Right atrium auricular region (tissue), 2 donors: ENCODE data around the gene ZBTB7C. TPM values are rescaled to one million over a fixed set of nuclear protein-coding genes. Genes with fewer than 3 reads are reported as not detected.

ENCODE experiments used
- DNase-seq: peaks from one replicate; pipeline ENCODE4 v3.0.0-alpha.2; 2019; ENCODE audit warnings: low spot score
- H3K27ac ChIP-seq, 2 donors: fragments of 200-600 bp; sonication (generic); 1 replicate in 1 of 2; 2 replicates in 1 of 2; pipeline ENCODE4 v1.5.1; 2016 to 2019
- H3K27me3 ChIP-seq, 2 donors: fragments of 200-600 bp; sonication (generic); one replicate each; pipeline versions ENCODE4 v1.5.1 to v1.6.0; 2017 to 2019
- H3K36me3 ChIP-seq: fragments of 200-600 bp; sonication (generic); one replicate; pipeline ENCODE4 v1.5.1; 2016
- H3K4me1 ChIP-seq, 2 donors: fragments of 200-600 bp; sonication (generic); one replicate each; pipeline versions ENCODE4 v1.5.1 to v1.6.0; 2017 to 2019
- H3K4me3 ChIP-seq, 2 donors: fragments of 200-600 bp; sonication (generic); 1 replicate in 1 of 2; 2 replicates in 1 of 2; pipeline ENCODE4 v1.5.1; 2017 to 2019; ENCODE audit warnings: mild to moderate bottlenecking in 1 of 2, moderate library complexity in 1 of 2
- H3K9me3 ChIP-seq, 2 donors: fragments of 200-600 bp; sonication (generic); one replicate each; pipeline ENCODE4 v1.5.1; 2019
- total RNA-seq, 2 donors: library from RNA; depleted of rRNA; stranded (reverse); fragments of >200 nt; gene quantifications; one replicate each; pipeline ENCODE4 v1.1.0, GENCODE V29; 2016
- TF ChIP-seq, protein P1 (sequence below), 2 donors: fragments of 200-600 bp; sonication (generic); IDR thresholded peaks; one replicate each; pipeline ENCODE4 v1.5.1; 2019; ENCODE audit warnings: antibody characterized with exemption in 2 of 2

ZBTB7C gene
- total RNA-seq, 2 donors from 2014 or later, result 1.8 to 7.7 TPM

DNA sequence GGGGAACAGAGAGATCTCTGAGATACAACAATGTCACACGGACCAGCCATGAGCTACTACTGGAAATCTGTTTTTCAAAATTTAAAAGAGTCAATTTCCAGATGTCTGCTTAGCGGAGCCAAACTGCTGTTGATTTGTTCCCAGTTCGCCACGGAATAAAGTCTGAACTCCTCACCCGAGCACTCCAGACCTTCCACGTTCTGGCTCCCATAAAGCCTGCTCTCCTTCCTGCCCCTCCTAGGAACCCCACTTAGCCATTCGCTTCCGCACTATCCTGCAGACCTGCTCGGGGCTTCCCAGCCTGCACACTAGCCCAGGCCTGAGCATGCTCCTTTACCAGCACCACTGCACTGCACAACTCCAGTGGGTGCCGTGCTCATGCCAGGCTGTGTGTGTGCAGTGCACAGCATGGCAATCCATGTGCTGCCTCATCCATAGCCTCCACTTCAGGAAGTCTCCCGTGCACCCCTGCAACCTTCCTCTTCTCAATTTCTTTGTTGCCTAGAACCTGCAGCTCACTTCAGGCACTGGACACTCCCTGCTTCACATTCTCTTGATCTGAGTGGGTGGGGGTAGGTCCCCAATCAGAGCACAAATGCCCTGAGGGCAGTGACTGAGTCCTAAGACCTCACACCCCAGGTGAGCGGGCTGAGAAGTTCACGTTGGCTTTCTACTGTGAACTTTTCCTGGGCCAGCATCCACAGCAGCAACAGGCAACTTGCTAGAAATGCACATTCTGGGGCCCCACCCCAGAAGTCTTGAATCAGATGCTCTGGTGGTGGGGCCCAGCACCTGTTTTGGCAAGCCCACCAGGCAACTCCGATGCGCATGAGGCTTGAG is 53.7 kb downstream of the ZBTB7C start:
- TF ChIP-seq, protein P1, sequence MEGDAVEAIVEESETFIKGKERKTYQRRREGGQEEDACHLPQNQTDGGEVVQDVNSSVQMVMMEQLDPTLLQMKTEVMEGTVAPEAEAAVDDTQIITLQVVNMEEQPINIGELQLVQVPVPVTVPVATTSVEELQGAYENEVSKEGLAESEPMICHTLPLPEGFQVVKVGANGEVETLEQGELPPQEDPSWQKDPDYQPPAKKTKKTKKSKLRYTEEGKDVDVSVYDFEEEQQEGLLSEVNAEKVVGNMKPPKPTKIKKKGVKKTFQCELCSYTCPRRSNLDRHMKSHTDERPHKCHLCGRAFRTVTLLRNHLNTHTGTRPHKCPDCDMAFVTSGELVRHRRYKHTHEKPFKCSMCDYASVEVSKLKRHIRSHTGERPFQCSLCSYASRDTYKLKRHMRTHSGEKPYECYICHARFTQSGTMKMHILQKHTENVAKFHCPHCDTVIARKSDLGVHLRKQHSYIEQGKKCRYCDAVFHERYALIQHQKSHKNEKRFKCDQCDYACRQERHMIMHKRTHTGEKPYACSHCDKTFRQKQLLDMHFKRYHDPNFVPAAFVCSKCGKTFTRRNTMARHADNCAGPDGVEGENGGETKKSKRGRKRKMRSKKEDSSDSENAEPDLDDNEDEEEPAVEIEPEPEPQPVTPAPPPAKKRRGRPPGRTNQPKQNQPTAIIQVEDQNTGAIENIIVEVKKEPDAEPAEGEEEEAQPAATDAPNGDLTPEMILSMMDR (IDR thresholded peaks at IDR 0.05), result no peak
- H3K27ac ChIP-seq, result no peak overlapping the region

DNA sequence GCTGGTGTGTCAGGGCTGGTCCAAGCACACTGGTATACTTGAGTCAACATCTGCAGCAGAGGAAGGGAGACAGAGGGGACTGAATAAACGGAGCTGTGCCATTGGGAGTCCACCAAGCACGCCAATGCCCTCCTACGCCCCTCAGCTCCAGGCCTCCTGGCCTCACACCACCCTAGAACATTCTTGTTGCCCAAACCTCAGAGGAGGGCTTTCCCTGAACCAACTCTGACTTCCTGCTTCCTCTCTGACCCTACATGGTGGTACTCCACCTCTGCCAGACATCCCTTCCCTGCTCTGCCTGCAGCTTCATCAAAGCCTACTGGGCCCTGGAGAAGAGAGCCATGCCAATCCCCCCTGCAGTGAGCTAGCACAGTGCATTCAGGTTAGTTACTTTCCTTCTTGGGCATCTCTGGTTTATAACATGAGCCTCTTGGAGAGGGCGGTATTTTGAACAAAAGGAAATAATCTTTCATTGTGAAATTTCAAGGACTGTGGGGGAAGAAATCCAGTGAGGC is 54.4 kb downstream of the ZBTB7C start:
- TF ChIP-seq, protein P1 (IDR thresholded peaks at IDR 0.05), result no peak
- no peak overlapping the region for H3K4me3 ChIP-seq
- H3K27ac ChIP-seq, result no peak overlapping the region
- H3K27me3 ChIP-seq, result no peaks in the 10 kb centered on the region
- H3K9me3 ChIP-seq, result no peaks in the 10 kb centered on the region
- DNase-seq, result no peak
- no peaks in the 10 kb centered on the region for H3K4me1 ChIP-seq
- no peaks in the 10 kb centered on the region for H3K36me3 ChIP-seq

More for the DNA sequence above, 53.7 kb downstream of the ZBTB7C start:
- no peaks in the 10 kb centered on the region for H3K36me3 ChIP-seq
- no peaks in the 10 kb centered on the region for H3K27me3 ChIP-seq
- no peaks in the 10 kb centered on the region for H3K4me1 ChIP-seq
- no peaks in the 10 kb centered on the region for H3K9me3 ChIP-seq
- DNase-seq, result peak; percentile 47
- no peak overlapping the region for H3K4me3 ChIP-seq

DNA sequence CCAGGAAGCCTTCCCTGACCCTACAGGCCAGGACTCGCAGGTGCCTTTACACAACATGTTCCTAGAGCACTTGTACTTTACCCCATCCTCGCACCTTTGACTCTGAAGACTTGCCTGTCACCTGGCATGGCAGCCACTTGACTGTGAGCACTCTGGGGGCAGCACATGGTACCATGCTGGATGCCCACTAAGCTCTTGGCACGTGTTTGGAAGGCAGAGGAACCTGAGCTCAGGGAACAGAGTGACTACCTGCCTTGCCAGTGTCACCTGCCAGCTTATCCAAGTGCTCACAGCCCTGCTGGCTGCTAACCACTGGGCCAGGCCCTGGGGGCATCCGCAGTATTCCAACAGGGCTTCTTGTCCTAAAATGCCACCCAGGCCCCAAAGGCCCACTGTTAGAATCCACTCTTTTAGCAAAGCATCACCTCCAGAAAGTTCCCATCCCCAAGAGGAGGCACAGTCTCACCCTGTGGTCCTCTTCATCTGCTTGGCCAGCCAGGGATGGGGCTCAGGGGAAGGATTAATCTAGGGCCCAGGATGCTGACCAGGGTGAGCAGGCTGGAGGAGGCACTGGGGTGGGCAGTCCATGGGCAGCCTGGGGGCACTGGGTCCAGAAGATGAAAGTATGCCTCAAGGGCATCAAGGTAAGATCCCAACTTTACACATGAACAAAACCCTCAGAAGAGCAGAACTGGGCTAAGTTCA is 57.0 kb downstream of the ZBTB7C start:
- no peak overlapping the region for H3K27ac ChIP-seq
- H3K4me3 ChIP-seq, result no peak overlapping the region
- H3K27me3 ChIP-seq, result no peaks in the 10 kb centered on the region
- H3K9me3 ChIP-seq, result no peaks in the 10 kb centered on the region
- DNase-seq, result no peak
- no peaks in the 10 kb centered on the region for H3K36me3 ChIP-seq
- no peaks in the 10 kb centered on the region for H3K4me1 ChIP-seq
- TF ChIP-seq, protein P1 (IDR thresholded peaks at IDR 0.05), result no peak

DNA sequence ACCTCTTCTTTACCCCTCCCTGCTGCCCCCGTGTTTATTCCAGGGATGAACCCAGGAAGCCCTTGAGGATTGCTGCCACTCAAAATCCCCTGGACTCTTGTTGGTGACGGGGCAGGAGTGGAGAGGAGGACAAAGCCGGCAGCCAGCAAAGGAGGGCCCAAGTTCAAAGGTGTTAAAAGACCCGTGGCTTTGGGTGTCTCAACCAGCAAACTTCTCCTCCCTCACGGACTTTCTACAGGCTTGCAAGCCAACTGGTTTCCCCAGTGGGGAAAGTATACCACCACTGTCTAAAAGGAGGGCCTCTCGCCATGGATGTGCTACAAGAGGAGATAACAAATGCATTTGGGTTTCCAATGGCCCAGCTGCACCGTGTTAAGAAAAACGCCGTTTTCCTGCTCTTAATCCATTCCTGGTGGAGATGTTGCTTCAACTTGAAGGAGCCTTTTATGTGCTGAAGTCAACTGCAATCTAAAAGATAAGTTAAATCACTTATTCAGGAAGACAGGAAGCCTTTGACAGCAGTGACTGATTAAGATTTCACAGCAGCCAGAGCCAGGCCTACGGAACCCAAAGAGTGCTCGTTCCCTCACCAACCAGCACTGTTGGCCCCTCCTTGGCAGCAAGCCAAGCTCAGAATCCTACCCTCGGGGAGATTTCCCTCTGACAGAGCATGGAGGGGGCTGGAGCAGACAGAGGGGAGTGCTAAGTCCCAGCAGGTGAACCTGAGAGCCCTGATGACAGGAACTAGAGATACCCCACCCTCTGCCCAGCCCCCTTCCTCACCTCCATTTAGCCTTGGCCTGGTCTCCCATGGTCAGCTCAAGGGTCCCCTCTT is 57.8 kb downstream of the ZBTB7C start:
- Histone ChIP-seq H3K9me3 (no peaks in the 10 kb centered on the region), H3K27me3 (no peaks in the 10 kb centered on the region), H3K4me3 (no peak overlapping the region), H3K36me3 (no peaks in the 10 kb centered on the region), H3K4me1 (no peaks in the 10 kb centered on the region), H3K27ac (no peak overlapping the region)
- TF ChIP-seq, protein P1 (IDR thresholded peaks at IDR 0.05), result no peak
- DNase-seq, result no peak

DNA sequence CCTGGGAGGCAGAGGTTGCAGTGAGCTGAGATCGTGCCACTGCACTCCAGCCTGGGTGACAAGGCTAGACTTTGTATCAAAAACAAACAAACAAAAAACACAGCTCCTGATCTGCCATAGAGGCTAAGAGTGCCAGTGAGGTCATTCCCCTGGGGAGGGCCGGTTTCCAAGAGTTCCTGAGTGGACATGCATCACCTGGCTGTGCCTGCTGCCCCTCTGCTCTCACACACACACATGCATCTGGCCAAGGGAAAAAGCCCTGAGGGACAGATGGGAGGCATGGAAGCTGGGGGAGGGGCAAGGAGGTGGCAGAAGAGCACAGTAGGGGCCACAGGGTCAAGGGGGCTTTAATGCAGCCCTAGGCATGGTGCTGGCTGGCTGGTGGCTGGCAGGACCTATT is 60.4 kb downstream of the ZBTB7C start:
- H3K4me1 ChIP-seq, result no peaks in the 10 kb centered on the region
- H3K4me3 ChIP-seq, result no peak overlapping the region
- no peaks in the 10 kb centered on the region for H3K36me3 ChIP-seq
- no peaks in the 10 kb centered on the region for H3K27me3 ChIP-seq
- no peak overlapping the region for H3K27ac ChIP-seq
- no peak for DNase-seq
- TF ChIP-seq, protein P1 (IDR thresholded peaks at IDR 0.05), result no peak
- no peaks in the 10 kb centered on the region for H3K9me3 ChIP-seq
